ENCODE results near the gene FAM120A. TPM values are rescaled to one million over a fixed set of nuclear protein-coding genes. Genes with fewer than 3 reads are reported as not detected.
A peak's percentile ranks its signal among the peaks of the same experiment; 100 is the strongest.

The FAM120A gene
- total RNA-seq, 1 donor = 185 TPM

DNA sequence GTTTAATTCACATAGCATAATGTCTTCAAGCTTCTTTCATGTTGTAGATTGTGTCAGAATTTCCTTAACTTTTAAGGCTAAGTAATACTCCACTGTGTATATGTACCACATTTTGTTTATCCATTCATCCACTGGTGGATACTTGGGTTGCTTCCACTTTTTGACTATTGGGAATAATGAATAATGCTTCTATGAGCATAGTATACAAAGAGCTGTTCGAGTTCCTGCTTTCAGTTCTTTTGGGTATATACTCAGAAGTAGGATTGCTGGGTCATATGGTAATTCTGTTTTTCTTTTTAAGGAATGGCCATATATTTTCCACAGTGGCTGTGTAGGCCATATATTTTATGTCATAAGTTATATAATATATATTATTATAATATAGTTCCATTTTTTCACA, 5.5 kb downstream of the FAM120A start:
- DNase-seq (ENCODE audit: low read depth) = no peak
- no peak overlapping the region for H3K4me3 ChIP-seq (ENCODE audit: low read depth, low read length)
- TF ChIP-seq, protein P1, sequence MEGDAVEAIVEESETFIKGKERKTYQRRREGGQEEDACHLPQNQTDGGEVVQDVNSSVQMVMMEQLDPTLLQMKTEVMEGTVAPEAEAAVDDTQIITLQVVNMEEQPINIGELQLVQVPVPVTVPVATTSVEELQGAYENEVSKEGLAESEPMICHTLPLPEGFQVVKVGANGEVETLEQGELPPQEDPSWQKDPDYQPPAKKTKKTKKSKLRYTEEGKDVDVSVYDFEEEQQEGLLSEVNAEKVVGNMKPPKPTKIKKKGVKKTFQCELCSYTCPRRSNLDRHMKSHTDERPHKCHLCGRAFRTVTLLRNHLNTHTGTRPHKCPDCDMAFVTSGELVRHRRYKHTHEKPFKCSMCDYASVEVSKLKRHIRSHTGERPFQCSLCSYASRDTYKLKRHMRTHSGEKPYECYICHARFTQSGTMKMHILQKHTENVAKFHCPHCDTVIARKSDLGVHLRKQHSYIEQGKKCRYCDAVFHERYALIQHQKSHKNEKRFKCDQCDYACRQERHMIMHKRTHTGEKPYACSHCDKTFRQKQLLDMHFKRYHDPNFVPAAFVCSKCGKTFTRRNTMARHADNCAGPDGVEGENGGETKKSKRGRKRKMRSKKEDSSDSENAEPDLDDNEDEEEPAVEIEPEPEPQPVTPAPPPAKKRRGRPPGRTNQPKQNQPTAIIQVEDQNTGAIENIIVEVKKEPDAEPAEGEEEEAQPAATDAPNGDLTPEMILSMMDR (IDR thresholded peaks at IDR 0.05; ENCODE audit: insufficient read depth, low read depth, low read length) = no peak

DNA sequence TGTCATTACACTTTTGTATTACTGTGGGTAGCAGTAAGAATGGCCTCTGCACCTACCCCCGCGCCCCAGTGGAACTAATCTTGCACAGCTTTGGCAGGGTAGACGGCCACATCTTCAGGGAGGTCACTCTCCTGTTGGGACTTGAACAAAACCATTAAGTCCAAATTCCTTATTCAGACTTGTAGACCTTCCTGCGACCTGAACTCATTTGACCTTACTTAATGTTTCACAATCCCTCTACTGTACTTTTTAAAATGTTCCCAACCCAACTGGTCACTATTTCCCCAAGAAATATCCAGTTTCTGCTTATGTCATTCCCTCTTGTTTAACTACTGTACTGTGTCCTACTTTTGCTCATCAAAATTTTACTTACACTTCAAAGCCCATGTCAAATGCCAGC, 7.2 kb downstream of the FAM120A start:
- TF ChIP-seq, protein P1 (IDR thresholded peaks at IDR 0.05; ENCODE audit: insufficient read depth, low read depth, low read length) = no peak
- peak; percentile 39 for DNase-seq (ENCODE audit: low read depth)
- H3K4me3 ChIP-seq (ENCODE audit: low read depth, low read length) = no peak overlapping the region

DNA sequence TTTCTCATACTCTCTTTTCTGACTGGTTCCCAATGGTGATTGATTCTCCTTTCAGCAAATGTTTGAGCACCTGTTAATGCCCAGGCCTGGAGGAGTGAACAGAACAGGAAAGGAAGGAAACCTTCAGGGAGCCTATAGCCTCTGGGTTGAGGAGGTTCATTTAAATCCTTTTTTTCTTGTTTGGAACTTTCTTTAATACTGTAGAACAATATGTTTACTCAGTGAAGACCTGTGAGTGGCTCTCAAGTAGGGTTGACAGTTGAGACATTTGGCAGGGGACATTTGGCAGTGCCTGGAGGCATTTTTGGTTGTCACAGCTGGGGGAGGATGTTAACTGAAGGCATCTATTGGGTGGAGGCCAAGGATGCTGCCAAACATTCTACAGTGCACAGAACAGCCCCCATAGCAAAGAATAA, 8.0 kb downstream of the FAM120A start:
- DNase-seq (ENCODE audit: low read depth) = no peak
- TF ChIP-seq, protein P1 (IDR thresholded peaks at IDR 0.05; ENCODE audit: insufficient read depth, low read depth, low read length) = no peak
- no peak overlapping the region for H3K4me3 ChIP-seq (ENCODE audit: low read depth, low read length)

DNA sequence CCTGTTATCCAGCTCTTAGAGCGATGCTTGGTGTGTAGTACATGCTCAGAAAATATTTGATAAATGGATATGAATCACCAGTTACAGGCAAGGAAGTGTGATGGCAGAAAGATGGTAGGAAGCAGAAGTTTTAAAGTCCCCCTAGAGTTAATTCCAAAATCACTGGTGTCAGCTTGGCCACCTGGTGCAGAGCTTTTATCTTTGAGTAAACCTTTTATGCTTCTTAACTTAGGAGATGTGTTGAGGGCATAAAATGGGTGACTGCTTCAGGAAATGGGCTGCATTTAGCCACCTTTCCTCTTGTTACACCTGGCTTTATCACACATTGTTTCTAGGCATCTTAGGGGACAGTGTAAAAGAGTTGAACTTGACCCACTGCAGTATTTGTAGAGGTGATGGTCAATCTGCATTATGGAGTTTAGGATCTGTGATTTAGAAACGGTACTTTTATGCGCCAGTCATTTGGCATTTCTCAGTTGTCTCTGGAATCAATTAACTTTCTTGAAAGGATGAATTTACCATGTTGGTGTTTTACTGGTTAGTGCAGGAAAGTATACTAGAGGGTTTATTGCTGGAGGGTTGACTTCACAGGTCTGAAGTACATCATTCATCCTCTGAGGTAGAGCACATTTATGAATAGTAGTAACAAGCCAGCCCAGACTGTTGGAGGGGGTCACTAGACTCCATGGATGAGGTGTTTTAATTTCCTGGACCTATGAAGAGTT, 9.4 kb downstream of the FAM120A start:
- no peak for DNase-seq (ENCODE audit: low read depth)
- no peak overlapping the region for H3K4me3 ChIP-seq (ENCODE audit: low read depth, low read length)
- TF ChIP-seq, protein P1 (IDR thresholded peaks at IDR 0.05; ENCODE audit: insufficient read depth, low read depth, low read length) = no peak

DNA sequence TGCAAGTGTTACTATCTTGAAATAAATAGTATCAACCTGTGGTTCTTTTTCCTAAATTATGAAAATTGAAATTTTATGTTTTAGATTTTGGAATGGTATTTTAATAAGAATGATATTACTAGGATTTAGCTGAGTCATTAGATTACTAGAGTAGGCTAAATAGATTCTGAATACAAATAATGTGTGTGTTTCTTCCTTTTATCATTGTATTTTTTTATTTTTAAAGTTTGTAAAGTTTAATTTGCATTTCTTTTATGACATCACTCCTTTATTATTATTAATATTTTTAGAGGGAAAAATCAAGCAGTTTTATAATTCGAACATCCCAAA, 9.9 kb downstream of the FAM120A start:
- no peak overlapping the region for H3K4me3 ChIP-seq (ENCODE audit: low read depth, low read length)
- TF ChIP-seq, protein P1 (IDR thresholded peaks at IDR 0.05; ENCODE audit: insufficient read depth, low read depth, low read length) = no peak
- DNase-seq (ENCODE audit: low read depth) = no peak

DNA sequence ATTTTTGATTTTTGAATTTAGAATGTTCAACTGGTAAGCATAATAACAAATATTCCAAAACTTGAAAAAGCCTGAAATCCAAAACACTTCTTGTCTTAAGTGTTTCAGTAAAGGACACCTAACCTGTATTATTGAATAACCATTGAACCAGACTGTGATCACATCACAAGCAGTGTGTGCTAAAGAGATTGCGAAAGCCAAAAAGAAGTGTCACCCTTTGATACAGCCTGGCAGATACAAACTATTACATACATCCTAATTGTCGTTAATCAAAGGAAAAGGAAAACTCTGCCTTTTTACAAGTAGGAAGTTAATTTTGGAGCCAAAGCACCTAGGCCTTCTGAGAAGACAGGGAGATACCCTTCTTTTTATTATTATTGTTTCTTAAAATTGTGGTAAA, 10.3 kb downstream of the FAM120A start:
- TF ChIP-seq, protein P1 (IDR thresholded peaks at IDR 0.05; ENCODE audit: insufficient read depth, low read depth, low read length) = no peak
- H3K4me3 ChIP-seq (ENCODE audit: low read depth, low read length) = no peak overlapping the region
- no peak for DNase-seq (ENCODE audit: low read depth)

All from fibroblast of villous mesenchyme (primary cell).